Osteoblast (primary cell): ENCODE results near the gene SLC11A1. TPM values are rescaled to one million over a fixed set of nuclear protein-coding genes. Genes with fewer than 3 reads are reported as not detected.
A peak's percentile ranks its signal among the peaks of the same experiment; 100 is the strongest.

Source experiments
- DNase-seq: peaks from one replicate; pipeline ENCODE4 v3.0.0; 2011; ENCODE audit warnings: low spot score, mixed read lengths; ENCODE audit not compliant: insufficient read length; ENCODE audit errors: missing footprints
- H2AFZ ChIP-seq: 2 replicates; pipeline ENCODE4 v1.6.0; 2011; ENCODE audit warnings: mild to moderate bottlenecking, low read length
- H3K27ac ChIP-seq: 2 replicates; pipeline ENCODE4 v1.5.1; 2011; ENCODE audit warnings: mild to moderate bottlenecking, low read depth, low read length, moderate library complexity
- H3K27me3 ChIP-seq: 2 replicates; pipeline ENCODE4 v1.6.0; 2012; ENCODE audit warnings: mild to moderate bottlenecking, control low read depth, inconsistent platforms, low read length, moderate library complexity; ENCODE audit not compliant: insufficient read depth
- H3K36me3 ChIP-seq: 2 replicates; pipeline ENCODE4 v1.5.1; 2011; ENCODE audit warnings: mild to moderate bottlenecking, low read length, control low read depth, moderate library complexity; ENCODE audit not compliant: insufficient read depth
- H3K4me1 ChIP-seq: 2 replicates; pipeline ENCODE4 v1.5.1; 2011; ENCODE audit warnings: mild to moderate bottlenecking, low read length, control low read depth, moderate library complexity; ENCODE audit not compliant: insufficient read depth
- H3K4me2 ChIP-seq: 2 replicates; pipeline ENCODE4 v1.6.0; 2011; ENCODE audit warnings: mild to moderate bottlenecking, low read length; ENCODE audit not compliant: insufficient read depth
- H3K4me3 ChIP-seq: fragments of 200-600 bp; sonication (generic); 3 replicates; pipeline ENCODE4 v1.5.1; 2012; ENCODE audit warnings: mild to moderate bottlenecking, low read length, inconsistent platforms; ENCODE audit not compliant: insufficient read depth
- H3K79me2 ChIP-seq: 2 replicates; pipeline ENCODE4 v1.6.0; 2012; ENCODE audit warnings: mild to moderate bottlenecking, low read length, control low read depth, inconsistent platforms; ENCODE audit not compliant: insufficient read depth
- H3K9me3 ChIP-seq: 2 replicates; pipeline ENCODE4 v1.5.1; 2011; ENCODE audit warnings: low read depth, low read length, control low read depth
- H4K20me1 ChIP-seq: 2 replicates; pipeline ENCODE4 v1.6.0; 2012; ENCODE audit warnings: mild to moderate bottlenecking, low read length, control low read depth; ENCODE audit not compliant: insufficient read depth
- CTCF ChIP-seq: IDR thresholded peaks from 2 replicates; pipeline ENCODE4 v1.5.1; 2011; ENCODE audit warnings: mild to moderate bottlenecking, low read depth, low read length, moderate library complexity; ENCODE audit errors: extremely low read depth
- total RNA-seq: library from RNA; depleted of rRNA; stranded (reverse); fragments of >200 nt; gene quantifications from 2 replicates; pipeline ENCODE4 v1.2.3, GENCODE V29; 2012

The SLC11A1 gene
- total RNA-seq, 1 donor: 0.36 TPM

- TF ChIP-seq CTCF: no peak
- H3K79me2 ChIP-seq: no peaks in the 10 kb centered on the region
- no peak overlapping the region for H3K27ac ChIP-seq
- H3K4me2 ChIP-seq: no peak overlapping the region
- H2AFZ ChIP-seq: no peak overlapping the region
- no peak for DNase-seq
- no peaks in the 10 kb centered on the region for H4K20me1 ChIP-seq
- no peaks in the 10 kb centered on the region for H3K9me3 ChIP-seq
- no peak overlapping the region for H3K4me3 ChIP-seq
- no peaks in the 10 kb centered on the region for H3K36me3 ChIP-seq
- H3K27me3 ChIP-seq: no peaks in the 10 kb centered on the region
- H3K4me1 ChIP-seq: no peaks in the 10 kb centered on the region
Observed at GRCh38 chr2:218423584-218423983, 41.5 kb downstream of the SLC11A1 start.

- no peaks in the 10 kb centered on the region for H3K9me3 ChIP-seq
- no peaks in the 10 kb centered on the region for H4K20me1 ChIP-seq
- H2AFZ ChIP-seq: no peak overlapping the region
Observed at GRCh38 chr2:218425531-218425930, 43.5 kb downstream of the SLC11A1 start.

GRCh38 chr2:218427741-218428140 lies 45.7 kb downstream of the SLC11A1 start:
- H3K79me2 ChIP-seq: no peaks in the 10 kb centered on the region
- H4K20me1 ChIP-seq: no peaks in the 10 kb centered on the region
- H3K9me3 ChIP-seq: no peaks in the 10 kb centered on the region
- TF ChIP-seq CTCF: no peak
- peak; percentile 36 for DNase-seq
- peaks cover 6% of the 10 kb centered on the region for H3K27me3 ChIP-seq
- H3K4me2 ChIP-seq: no peak overlapping the region
- no peaks in the 10 kb centered on the region for H3K36me3 ChIP-seq
- H3K4me3 ChIP-seq: no peak overlapping the region
- no peaks in the 10 kb centered on the region for H3K4me1 ChIP-seq
- H2AFZ ChIP-seq: no peak overlapping the region
- no peak overlapping the region for H3K27ac ChIP-seq

More at GRCh38 chr2:218425531-218425930, 43.5 kb downstream of the SLC11A1 start:
- Histone ChIP-seq H3K27me3 (no peaks in the 10 kb centered on the region), H3K4me3 (no peak overlapping the region), H3K27ac (no peak overlapping the region), H3K4me2 (no peak overlapping the region), H3K4me1 (no peaks in the 10 kb centered on the region), H3K36me3 (no peaks in the 10 kb centered on the region), H3K79me2 (no peaks in the 10 kb centered on the region)
- TF ChIP-seq CTCF: no peak
- DNase-seq: peak; percentile 55

- H3K4me2 ChIP-seq: no peak overlapping the region
- no peaks in the 10 kb centered on the region for H3K36me3 ChIP-seq
- TF ChIP-seq CTCF: no peak
- H4K20me1 ChIP-seq: no peaks in the 10 kb centered on the region
- no peak overlapping the region for H3K27ac ChIP-seq
- H3K27me3 ChIP-seq: peaks cover 6% of the 10 kb centered on the region
- H3K79me2 ChIP-seq: no peaks in the 10 kb centered on the region
- H2AFZ ChIP-seq: no peak overlapping the region
- H3K4me3 ChIP-seq: no peak overlapping the region
- H3K4me1 ChIP-seq: no peaks in the 10 kb centered on the region
- no peaks in the 10 kb centered on the region for H3K9me3 ChIP-seq
- DNase-seq: peak; percentile 58
Observed at GRCh38 chr2:218428846-218429558, 46.9 kb downstream of the SLC11A1 start.
